GM18519 (cell line): ENCODE measurements around the gene NTN3.
"Not testable (repeated sequence)": the region's sequence is repeated elsewhere in the genome, so short reads cannot be mapped to it uniquely, and the experiment has no call there.

Experiments used
- ATAC-seq: cut with Tn5 transposase; IDR thresholded peaks from one replicate; pipeline ENCODE4 v1.9.1; 2021; ENCODE audit warnings: mild to moderate bottlenecking, moderate library complexity; ENCODE audit not compliant: unreplicated experiment, low FRiP score

NTN3 gene

DNA sequence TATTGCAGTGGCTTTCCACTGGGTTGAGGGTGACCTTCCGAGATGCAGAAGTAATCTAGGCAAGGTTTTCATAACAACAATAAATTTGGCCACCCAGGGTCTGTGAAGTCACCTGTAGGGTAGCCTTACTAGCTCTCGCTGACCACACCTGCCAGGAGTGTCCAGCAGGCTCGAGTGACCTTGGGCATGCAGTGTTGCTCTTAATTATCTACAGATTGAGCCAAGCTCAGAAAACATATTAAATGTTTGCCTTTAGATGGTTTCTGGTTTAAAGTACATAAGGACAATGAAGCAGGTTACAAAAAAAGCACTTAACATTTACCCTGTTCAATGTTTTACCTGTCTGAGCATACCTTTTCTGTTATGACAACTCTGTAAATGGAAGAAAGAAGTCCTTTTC, 5.6 kb downstream of the NTN3 start:
- ATAC-seq: no peak

DNA sequence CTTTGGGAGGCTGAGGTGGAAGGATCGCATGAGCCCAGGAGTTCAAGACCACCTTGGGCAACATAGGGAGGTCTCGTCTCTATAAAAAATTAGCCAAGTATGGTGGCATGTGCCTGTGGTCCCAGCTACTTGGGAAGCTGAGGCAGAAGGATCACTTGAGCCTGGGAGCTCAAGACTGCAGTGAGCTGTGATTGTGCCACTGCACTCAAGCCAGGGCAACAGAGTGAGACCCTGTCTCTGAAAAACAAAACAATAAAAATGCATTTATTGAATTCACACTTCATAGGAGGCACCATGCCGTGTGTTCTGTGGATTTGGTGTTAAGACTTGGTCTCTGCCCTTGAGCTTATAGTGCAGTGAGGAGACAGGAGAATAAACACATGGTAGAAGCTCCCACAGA, 6.2 kb downstream of the NTN3 start:
- no peak for ATAC-seq

DNA sequence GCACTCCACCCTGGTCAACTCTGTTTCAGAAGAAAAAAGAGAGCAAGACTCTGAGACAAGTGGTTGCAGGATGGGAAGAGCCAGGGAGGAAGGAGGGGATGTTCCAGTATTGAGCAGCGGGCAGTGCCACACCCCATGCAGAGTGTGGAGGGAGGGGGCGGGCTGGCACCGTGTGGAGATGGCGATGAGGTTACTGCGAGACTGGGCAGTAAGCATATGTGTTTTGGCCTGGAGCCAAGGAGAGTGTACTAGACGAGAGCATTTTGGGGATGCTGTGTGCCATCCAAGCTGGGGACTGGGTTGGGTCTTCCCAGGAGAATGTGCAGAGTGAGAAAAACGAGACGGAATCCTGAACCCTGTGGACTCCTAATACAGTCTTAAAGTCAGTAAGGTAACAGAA, 7.2 kb downstream of the NTN3 start:
- no peak for ATAC-seq

DNA sequence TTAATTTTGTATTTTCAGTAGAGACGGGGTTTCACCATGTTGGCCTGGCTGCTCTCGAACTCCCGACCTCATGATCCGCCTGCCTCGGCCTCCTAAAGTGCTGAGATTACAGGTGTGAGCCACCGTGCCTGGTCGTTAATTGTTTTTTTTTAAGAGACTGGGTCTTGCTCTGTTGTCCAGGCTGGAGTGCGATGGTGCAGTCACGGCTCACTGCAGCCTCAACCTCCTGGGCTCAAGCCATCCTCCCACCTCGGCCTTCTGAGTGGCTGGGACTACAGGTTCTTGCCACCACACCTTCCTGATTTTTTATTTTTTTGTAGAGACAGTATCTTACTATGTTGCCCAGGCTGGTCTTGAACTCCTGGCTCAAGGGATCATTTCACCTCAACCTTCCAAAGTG, 8.9 kb downstream of the NTN3 start:
- not testable (repeated sequence) for ATAC-seq

DNA sequence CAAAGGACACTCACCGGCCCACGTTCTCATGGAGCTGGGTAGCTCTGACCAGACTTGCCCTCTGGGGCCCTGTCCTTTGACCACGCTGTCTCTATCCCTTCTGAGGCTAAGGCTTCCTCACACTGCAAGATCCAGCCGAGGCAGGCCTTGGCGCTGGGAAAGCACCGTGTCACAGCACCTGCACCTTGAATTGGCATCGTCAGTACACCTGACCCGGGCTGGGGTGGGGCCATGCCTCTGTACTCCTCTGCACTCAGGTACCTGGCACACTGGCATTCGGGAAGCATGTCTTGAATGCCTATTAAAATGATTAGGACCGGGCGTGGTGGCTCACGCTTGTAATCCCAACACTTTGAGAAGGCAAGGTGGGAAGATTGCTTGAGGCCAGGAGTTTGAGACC, 9.9 kb downstream of the NTN3 start:
- ATAC-seq: no peak

DNA sequence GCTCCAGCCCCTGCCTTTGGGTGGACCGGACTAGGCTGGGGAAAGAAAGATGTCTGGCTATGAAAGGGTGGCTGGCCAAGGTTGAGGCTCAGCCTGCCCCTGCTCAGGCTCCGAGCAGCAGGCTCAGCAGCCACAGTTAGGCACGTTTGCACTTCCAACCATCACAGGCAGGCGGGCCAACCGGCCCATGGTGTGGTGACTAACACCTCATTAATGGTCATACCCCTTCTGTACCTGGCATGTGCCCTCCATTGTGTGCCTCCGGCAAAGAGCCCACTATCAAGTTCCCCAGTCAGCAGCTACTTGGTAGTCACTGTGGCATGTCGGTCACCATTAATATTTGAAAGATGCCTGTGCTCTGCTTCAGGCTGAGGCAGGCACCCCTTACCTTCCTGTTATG, 10.6 kb downstream of the NTN3 start:
- ATAC-seq: no peak

DNA sequence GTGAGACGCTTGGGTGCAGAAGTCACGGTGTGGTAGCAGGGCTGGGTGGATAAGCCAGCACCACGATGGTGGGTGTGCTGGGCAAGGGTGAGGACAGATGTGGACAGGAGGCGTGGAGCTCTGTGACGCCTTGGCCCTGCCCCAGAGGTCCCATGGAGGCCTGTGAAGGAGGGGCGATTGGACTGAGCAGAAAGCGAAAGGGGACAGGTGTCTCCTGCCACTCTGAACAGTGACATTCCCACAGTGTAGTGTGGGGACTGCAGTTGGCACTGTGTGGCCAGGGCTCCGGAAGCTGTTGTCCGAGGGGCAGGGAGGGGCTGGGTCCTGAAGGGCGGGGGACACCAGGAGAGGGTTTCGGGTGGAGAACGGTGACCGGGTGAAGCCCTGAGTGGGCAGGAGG, 11.2 kb downstream of the NTN3 start:
- ATAC-seq: no peak

DNA sequence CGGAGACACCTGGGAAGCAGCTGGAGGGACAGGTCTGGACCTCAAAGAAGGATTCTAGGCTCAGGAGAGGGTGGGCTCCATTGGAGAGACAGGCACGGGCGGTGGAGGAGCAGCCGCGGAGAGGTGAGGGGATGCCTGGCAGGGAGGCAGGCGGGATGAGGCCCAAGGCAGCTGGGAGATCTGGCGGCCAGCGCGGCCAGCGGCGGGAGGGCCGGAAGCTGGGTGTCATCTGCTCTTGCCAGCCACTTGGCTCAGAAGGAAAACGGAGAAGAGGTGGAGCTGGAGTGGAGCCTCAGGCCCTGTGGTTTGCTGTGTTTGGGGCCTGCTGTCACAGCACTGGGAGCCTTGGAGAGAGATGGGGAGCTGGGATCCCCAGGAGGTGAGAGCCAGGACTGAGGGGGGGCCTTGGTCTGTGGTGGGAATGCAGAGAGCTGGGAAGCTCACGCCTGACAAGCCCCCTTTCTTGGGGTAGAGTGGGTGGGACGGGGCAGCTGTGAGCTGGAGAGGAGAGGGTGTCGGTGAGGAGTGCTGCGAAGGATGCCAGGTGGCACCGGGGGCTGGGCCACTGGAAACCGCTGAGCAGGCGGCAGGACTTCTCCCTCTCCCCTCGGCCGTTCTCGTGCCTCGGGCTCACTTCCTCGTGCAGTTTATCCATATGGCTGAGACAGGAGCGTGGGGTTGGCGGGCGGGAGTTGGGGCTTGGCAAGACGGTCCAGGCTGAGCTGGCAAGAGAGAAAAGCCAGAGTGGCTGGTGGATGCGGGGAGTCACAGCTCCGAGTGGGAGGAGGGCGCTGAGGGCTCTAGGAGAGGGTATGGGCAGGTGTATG, 11.8 kb downstream of the NTN3 start:
- ATAC-seq: no peak

DNA sequence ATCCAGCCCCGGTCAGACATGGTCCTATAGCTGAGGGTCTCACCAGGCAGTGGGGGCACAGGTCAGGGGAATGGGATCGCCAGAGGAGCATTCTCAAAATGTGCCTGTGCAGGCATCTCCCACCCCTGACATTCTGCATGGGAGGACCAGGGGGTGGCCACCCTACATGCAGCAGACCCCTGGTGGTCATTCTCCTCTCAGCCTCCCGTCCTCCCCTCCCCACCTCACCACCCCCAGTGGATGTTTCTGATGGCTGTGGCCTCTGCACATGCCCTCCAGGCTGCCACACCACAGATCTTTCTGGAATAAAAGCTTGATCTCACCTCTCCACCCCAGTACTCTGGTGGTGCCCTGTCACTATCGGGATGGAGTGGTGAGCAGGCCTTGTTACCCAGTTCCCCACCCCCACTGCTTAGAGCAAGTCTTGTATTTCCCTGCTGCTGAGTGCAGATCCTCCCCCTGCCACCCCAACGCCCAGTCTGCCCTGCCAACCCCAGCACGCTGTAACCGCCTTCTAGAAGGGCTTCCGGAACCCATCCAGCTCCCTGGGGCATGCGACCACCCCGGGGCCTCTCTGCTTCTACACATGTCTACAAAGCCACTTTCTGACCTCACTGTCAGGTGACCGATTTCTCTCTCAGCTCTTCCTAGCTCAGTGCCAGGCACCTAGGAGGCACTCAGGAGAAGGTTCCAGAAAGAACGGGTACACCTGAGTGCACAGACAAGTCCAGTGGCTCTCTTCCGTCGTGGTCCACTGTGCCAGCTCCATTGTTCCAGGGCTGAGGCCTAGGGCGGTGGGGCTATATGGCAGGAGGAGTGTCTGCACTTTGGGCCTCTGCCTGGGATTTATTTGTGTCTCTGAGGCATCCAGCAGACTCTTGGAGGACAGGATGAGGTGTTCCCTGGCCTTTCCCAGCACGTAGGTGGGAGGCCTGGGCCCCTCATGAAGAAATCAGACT, 13.1 kb downstream of the NTN3 start:
- no peak for ATAC-seq

DNA sequence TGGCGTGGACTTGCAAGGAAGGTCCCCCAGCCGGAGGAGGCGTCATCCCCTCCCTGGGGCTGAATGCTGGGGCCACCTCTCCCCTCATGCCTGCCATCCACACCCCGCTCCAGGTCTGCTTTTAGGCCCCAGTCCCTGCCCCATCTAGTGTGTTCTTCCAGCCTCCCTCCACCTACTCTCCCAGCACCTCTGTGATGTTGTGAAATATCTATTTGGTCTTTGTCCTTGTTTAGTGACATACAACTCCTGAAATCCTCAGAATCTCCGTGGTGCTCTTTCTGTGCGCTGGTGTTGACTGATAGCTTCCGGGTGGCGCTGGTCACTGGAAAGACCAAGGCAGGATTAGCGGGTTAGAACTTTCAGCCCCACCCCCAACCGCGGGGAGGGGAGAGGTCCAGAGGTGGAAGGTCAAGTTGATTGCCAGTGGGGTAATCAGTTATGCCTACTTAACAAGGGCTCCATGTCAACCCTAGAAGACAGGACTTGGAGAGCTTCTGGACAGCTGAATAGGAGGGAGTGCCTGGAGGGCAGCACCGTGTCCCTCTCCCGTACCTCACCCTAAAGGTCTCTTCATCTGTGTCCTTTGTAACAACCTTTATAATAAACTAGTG, 13.9 kb downstream of the NTN3 start:
- ATAC-seq: no peak

DNA sequence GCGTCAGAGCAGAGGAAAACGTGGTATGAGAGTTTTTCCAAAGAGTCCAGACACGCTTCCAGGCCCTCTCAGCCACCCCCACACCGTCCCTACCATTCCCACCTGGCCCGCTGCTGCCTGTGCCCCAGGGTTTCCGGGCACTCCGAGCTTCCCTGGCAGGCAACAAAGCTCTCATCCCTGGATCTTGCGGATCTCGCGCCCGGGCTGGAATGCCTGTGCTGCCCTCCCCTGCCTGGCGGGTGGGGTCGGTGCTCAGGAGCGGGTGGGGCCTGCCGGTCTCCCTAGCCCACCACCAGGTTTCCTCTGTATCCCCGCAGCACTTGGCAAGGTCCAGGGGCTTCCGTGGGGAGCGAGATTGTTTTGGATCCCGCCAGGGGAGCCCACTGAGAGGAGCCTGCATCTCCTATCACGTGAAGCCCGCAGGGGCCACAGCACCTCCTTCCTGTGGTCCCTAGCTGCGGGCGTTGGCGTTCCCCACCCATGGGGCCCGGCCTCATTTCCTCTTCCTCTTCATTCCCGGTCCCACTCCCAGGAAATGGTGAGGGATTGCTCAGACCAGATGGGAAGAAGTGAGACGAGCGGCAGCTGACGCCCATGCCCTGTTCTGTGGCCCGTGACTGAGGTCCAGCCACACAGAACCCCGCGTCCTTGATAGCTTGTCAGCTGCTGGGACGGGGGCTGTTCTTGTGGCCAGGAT, 14.9 kb downstream of the NTN3 start:
- no peak for ATAC-seq

DNA sequence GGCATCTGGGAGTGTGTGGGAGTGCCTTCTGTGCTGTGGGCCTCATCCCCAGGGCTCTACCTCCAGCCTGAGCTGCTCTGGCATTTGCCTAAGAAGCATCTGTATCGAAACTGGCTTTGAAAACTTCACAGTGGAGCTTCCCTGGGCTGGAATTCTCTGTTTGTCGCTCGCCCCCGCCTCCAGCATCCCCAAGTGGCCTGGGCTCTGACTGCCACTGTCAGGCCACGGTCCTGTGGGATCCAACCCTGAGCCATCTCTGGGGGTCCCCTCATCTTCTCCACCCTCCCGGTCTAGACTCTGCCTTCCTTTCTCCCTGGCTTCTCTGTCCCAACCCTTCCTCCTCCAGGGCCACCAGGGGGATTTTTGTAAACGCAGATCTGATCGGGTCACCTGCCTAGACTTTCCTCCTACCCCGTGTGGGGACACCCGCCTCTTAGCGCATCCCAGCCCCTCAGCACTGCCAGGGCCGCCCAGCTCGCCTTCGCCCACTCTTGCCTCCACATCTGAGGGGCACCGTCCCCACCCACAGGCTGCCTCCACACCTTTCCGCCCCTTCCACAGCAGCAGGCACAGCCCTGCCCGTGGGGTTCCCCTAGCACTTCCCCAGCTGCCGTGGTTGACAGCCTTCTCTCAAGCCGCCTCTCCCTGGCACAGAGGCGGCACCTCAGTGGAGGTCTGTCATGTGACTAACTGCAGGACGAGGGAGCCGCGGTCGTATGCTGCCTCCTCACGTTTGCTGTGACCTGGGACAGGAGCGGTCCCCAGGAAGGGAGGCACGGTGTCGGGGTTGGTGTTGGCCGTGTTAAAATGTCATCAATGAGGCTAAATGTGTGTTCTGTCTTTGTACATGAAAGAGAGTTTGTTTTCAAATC, 15.8 kb downstream of the NTN3 start:
- ATAC-seq: no peak

DNA sequence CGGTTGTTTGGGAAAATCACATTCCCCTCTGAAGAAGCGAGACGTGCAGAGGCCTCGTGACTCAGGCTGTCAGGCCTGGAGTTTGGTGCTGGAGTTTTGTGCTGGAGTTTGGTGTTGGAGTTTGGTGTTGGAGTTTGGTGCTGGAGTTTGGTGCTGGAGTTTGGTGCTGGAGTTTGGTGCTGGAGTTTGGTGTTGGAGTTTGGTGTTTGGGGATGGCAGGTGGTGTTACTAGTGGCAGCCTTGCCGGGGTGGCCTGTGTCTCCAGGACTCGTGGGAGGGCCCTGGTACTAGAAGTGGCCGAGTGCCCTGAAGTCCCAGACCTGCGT, 16.4 kb downstream of the NTN3 start:
- no peak for ATAC-seq

DNA sequence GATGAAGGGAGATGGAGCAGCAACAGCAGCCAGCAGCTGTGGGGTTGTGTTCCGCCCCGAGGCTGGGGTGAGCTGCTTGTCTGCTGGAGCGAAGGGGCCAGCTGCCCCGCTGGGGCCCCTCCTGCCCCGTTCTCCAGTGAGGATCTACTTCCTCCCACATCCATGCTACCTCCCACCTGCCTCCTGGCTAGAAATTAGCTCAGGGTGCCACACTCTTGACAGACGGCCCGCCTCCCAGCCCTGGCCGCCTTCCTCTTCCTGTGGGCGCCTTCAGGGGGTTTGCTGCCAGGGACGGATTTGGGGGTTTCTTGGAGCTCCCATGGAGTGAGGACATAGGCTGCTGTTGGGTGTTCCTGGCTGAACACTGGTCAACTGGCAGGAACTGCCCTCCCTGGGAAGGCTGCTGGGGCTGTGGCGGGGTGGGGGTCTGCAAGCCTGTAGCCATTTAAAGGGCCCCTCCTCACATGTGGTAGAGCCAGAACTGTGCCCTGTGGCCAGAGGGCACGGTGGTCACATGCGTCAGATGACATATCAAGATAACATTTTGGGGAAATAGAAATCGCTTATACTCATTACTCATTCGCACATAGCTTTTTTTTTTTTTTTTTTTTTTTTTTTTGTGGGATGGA, 16.9 kb downstream of the NTN3 start:
- no peak for ATAC-seq

DNA sequence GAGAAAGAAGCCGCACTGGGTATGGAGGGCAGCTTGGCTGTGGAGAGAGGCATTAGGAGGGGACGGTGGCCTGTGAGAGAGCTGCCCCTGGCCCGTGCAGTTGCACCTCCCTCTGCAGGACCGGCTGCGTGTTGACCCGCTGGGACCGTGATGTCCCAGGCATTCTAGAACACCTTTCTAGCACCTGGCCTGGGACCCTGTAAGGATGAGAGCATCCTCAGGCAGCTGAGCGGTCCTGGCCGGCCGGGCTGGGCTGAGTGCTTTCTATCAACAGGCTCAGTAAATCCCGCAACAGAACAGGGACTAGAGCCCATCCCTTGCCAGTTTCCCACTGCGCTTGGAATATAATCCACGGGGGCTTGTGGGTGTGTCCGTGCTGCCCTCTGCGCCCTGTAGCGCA, 18.5 kb downstream of the NTN3 start:
- no peak for ATAC-seq

DNA sequence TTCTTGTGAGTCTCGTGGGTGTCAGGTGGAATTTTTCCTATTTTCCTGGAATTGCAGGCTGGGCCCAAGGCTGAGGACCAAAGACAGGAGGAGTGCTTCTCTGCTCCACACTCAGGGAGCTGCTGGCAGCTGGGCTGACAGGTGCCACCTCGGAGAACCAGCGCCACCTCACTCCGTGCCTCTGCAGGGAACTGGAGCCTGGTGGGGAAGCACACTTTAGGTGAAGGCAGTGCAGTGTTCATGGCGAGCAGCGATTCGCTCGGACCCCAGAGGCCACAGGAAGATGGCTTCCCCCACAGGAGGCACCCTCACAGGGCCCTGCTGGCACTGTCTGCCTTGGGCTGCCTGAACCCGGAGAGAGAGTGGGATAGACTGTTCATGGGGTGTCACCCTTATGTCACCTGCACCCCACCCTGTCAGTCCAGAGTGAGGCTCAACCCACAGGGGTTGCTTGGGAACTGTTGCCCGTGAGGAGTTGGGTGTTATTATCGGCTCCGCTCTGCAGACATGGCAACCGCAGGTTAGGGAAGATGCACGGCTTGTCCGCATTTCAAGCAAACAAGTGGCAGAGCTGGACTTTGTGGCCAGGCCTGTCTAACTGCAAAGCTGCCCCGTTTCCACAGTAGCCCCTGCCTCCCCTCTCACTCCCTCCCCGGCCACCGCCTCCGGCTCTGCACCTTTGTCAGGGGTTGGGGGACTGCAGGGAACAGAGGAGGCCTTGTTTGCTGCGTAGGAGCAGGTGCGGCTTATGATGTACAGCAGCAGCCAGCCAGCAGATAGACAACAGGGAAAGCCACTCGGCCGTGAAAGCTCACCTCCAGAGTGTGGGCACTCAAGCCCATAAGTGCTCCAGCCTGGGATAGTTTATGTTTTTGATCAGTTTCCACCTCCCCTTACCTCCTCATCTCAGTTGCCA, 19.4 kb downstream of the NTN3 start:
- ATAC-seq: no peak

DNA sequence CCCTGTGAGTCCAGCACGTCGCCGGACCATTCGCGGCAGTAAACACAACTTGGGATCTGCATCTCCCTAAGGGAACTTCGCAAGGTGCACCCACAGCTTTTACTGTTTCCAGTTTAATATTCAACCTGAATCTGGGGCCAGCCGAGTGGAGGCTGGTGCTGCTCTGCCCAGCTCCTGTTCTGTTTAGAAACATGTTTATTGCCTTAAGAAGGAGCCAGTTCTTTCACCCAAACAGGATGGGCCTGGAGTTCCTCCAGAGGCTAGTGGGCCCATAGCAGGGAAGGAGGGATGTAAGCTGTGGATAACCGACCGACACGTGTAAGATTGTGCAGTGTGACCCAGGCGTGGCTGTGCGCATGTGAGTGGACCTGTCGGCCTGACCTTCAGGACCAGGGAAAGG, 21.2 kb downstream of the NTN3 start:
- ATAC-seq: no peak

DNA sequence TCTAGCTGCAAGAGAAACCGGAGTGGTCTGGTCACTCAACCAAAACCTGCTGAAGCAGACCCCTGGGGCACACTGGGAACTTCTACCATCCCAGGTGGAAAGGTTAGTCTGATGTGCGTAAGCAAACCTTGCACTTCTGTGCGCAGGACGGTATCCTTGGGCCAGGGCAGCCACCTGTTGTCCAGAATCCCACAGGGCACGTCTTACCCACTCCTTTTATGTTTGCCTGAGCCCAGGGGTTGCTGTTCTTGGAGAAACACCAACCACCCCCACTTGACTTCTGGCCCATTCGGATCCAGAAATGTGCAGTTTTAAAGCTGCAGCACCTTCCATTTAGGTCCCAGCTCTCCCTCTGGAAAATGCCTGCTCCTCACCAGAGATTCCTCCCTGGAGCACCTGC, 22.5 kb downstream of the NTN3 start:
- ATAC-seq: no peak
